Measurements from ENCODE around the gene SERPINB7.

DNA sequence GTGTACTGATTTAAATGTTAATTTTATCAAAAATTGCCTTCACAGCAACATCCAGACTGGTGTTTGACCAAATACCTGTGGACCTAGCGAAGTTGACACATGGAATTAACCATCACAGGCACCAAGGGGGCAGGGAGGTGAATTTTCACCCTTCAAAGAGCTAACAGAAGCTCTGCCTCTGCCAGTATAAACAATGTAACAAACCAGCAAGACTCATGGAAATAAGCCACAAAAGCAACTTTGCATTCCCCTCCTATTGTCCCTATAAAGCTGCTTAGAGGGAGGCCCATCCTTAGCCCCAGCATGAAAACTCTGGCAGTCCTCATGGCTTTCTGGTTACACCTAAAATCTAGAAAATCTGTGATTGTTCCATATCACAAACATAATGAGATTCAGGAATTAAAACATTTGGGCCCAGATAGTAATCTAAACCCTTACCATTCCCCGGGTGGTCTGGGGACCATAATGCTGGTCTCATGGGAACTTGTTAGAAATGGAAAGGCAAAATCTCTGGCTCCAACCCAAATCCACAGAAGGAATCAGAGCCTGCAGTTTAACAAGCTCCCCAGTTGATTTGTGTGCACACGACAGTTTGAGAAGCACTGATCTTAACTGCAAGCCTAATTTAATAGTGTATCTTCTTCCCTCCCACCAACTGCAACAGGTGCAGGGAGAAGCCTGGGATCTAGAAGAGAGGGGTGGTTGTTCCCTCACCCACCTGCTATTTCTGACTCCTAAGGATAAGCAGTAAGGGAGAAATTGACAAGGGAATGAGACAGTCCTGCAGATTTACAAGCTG is 49.3 kb upstream of the SERPINB7 start:
- TF ChIP-seq, protein P1, sequence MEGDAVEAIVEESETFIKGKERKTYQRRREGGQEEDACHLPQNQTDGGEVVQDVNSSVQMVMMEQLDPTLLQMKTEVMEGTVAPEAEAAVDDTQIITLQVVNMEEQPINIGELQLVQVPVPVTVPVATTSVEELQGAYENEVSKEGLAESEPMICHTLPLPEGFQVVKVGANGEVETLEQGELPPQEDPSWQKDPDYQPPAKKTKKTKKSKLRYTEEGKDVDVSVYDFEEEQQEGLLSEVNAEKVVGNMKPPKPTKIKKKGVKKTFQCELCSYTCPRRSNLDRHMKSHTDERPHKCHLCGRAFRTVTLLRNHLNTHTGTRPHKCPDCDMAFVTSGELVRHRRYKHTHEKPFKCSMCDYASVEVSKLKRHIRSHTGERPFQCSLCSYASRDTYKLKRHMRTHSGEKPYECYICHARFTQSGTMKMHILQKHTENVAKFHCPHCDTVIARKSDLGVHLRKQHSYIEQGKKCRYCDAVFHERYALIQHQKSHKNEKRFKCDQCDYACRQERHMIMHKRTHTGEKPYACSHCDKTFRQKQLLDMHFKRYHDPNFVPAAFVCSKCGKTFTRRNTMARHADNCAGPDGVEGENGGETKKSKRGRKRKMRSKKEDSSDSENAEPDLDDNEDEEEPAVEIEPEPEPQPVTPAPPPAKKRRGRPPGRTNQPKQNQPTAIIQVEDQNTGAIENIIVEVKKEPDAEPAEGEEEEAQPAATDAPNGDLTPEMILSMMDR (IDR thresholded peaks at IDR 0.05): no peak
- TF ChIP-seq EP300 (IDR thresholded peaks at IDR 0.05; ENCODE audit: borderline replicate concordance in 1 of 2, low read depth in 1 of 2, low read length in 1 of 2) (no peak), TCF12 (IDR thresholded peaks at IDR 0.05) (no peak), TAF1 (IDR thresholded peaks at IDR 0.05; ENCODE audit: borderline replicate concordance, low read depth, low read length) (no peak), SMC3 (IDR thresholded peaks at IDR 0.05; ENCODE audit: low read depth, low read length) (no peak), POLR2AphosphoS5 (IDR thresholded peaks at IDR 0.05; ENCODE audit: low read depth, low read length) (no peak)
- TF ChIP-seq, protein P2, sequence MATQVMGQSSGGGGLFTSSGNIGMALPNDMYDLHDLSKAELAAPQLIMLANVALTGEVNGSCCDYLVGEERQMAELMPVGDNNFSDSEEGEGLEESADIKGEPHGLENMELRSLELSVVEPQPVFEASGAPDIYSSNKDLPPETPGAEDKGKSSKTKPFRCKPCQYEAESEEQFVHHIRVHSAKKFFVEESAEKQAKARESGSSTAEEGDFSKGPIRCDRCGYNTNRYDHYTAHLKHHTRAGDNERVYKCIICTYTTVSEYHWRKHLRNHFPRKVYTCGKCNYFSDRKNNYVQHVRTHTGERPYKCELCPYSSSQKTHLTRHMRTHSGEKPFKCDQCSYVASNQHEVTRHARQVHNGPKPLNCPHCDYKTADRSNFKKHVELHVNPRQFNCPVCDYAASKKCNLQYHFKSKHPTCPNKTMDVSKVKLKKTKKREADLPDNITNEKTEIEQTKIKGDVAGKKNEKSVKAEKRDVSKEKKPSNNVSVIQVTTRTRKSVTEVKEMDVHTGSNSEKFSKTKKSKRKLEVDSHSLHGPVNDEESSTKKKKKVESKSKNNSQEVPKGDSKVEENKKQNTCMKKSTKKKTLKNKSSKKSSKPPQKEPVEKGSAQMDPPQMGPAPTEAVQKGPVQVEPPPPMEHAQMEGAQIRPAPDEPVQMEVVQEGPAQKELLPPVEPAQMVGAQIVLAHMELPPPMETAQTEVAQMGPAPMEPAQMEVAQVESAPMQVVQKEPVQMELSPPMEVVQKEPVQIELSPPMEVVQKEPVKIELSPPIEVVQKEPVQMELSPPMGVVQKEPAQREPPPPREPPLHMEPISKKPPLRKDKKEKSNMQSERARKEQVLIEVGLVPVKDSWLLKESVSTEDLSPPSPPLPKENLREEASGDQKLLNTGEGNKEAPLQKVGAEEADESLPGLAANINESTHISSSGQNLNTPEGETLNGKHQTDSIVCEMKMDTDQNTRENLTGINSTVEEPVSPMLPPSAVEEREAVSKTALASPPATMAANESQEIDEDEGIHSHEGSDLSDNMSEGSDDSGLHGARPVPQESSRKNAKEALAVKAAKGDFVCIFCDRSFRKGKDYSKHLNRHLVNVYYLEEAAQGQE (IDR thresholded peaks at IDR 0.05; ENCODE audit: low read depth, low read length): no peak

All from SK-N-SH (cell line).